Sigmoid colon (tissue), 4 donors: ENCODE data around the gene HS1BP3.

ENCODE experiments used
- EP300 ChIP-seq, 4 donors: sonication (generic); formaldehyde crosslinking; IDR thresholded peaks; one replicate each; pipeline ENCODE4 v1.6.1; 2017; ENCODE audit warnings: antibody characterized with exemption in 4 of 4
- POLR2A ChIP-seq, 2 donors: fragments of 450-650 bp; IDR thresholded peaks; one replicate each; pipeline ENCODE4 v1.6.1; 2016; ENCODE audit warnings: antibody characterized with exemption in 2 of 2, mild to moderate bottlenecking in 2 of 2, moderate library complexity in 2 of 2
- TF ChIP-seq, protein P1 (sequence below), 4 experiments: fragments of 450-650 bp in 3 of 4; fragments of 200-600 bp in 1 of 4; IDR thresholded peaks; one replicate each; pipeline ENCODE4 v1.5.1; 2016 to 2019; ENCODE audit warnings: antibody characterized with exemption in 4 of 4, mild to moderate bottlenecking in 3 of 4, moderate library complexity in 2 of 4

DNA sequence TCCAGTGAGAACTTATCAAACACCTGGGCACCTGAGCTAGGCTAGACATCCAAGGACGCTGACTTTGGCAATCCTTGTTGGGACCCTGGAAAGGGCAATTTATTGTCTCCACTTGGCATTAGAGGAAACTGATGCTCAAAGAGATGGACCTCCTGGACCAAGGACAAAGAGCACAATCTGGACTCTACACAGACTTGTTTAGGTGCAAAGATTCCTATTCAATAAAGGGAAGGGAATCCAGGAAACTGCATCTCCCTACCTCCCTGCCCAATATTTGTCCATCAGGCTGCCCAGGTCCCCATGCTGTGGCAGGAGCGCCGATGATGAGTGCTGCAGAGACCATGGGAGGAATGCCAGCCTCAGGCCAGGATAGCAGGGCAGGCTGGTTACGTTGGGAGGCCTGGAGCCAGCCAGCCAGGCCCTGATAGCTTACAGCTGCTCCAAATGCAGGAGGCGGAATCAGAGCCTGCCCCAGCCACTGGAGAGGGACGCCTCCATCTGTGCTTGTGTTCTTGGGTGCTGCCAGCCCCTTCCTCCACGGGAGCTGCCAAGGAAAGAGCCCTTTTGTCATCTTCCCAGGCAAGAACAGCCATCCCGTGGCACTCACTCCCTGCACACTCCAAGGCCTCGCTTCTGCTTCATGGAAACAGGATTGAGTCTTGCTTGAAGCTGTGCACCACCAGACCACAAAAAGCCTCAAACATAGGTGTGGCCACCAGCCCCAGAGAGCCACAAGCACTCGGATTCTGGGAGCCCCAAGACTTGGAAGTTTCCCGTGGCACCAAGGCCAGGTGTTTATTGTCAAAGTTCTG is 60.0 kb downstream of the HS1BP3 start:
- TF ChIP-seq, protein P1, sequence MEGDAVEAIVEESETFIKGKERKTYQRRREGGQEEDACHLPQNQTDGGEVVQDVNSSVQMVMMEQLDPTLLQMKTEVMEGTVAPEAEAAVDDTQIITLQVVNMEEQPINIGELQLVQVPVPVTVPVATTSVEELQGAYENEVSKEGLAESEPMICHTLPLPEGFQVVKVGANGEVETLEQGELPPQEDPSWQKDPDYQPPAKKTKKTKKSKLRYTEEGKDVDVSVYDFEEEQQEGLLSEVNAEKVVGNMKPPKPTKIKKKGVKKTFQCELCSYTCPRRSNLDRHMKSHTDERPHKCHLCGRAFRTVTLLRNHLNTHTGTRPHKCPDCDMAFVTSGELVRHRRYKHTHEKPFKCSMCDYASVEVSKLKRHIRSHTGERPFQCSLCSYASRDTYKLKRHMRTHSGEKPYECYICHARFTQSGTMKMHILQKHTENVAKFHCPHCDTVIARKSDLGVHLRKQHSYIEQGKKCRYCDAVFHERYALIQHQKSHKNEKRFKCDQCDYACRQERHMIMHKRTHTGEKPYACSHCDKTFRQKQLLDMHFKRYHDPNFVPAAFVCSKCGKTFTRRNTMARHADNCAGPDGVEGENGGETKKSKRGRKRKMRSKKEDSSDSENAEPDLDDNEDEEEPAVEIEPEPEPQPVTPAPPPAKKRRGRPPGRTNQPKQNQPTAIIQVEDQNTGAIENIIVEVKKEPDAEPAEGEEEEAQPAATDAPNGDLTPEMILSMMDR (IDR thresholded peaks at IDR 0.05): no peak
- TF ChIP-seq EP300 (IDR thresholded peaks at IDR 0.05) (no peak), POLR2A (IDR thresholded peaks at IDR 0.05) (no peak)
